ENCODE data around the gene RBM20.

RBM20 gene

DNA sequence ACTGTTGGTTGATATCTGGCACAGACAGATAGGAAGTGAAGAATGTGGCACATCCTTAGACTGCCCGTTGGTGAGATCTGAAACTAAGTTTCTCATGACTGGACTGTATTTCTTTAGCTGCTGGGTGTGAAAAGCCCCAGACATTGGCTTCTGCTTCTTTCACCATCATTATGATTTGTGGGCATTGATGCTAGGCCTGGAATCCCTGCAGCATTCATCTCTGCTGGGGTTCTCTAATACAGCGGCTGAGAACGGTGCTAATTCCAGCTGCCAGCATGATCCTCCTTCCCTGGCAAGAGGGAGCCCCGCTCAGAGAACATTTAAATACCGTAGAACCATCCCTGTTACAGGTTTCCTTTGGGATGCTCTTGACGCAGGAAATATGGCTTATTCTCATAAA, 26.2 kb downstream of the RBM20 start:
- Histone ChIP-seq H2BK5ac (ENCODE audit: low read length) (no peak overlapping the region), H3K56ac (ENCODE audit: low read length) (no peak overlapping the region), H2BK120ac (ENCODE audit: low read depth, low read length) (no peak overlapping the region), H2BK15ac (replicated peaks; ENCODE audit: low read depth) (no peak overlapping the region), H3K4ac (ENCODE audit: low read depth, low read length) (no peak overlapping the region), H3K36me3 (ENCODE audit: control insufficient read depth, insufficient read depth, low read length) (no peaks in the 10 kb centered on the region), H4K8ac (ENCODE audit: low read depth, low read length) (no peak overlapping the region), H3K4me1 (ENCODE audit: control insufficient read depth, low read depth, low read length) (peaks cover 3% of the 10 kb centered on the region), H3K79me2 (ENCODE audit: control insufficient read depth, insufficient read depth, low read length) (no peaks in the 10 kb centered on the region), H4K5ac (ENCODE audit: low read length) (no peak overlapping the region), H3K4me3 (ENCODE audit: low read length) (no peak overlapping the region), H3K79me1 (ENCODE audit: low read length) (no peaks in the 10 kb centered on the region), H2AK5ac (ENCODE audit: low read length) (no peak overlapping the region), H3K4me2 (ENCODE audit: low read length) (no peak overlapping the region), H3K27me3 (ENCODE audit: insufficient read depth, low read length, poor library complexity) (peaks cover 2% of the 10 kb centered on the region), H3K27ac (ENCODE audit: low read depth, low read length) (no peak overlapping the region), H3K18ac (ENCODE audit: low read length) (no peak overlapping the region), H3K23ac (ENCODE audit: low read length) (no peak overlapping the region), H3K9ac (ENCODE audit: low read length) (no peak overlapping the region)
- no CpG with 5 or more reads among the region's 6 CpGs for WGBS (ENCODE audit: extremely low coverage, insufficient coverage, low lambda C conversion rate)
- DNase-seq: no peak

- Histone ChIP-seq H4K8ac (ENCODE audit: low read depth, low read length) (no peak overlapping the region), H3K9ac (ENCODE audit: low read length) (peak overlapping the region; percentile 65), H3K23ac (ENCODE audit: low read length) (no peak overlapping the region), H3K4me2 (ENCODE audit: low read length) (peak overlapping the region; percentile 69), H3K4me1 (ENCODE audit: control insufficient read depth, low read depth, low read length) (peaks cover 1% of the 10 kb centered on the region), H3K79me1 (ENCODE audit: low read length) (no peaks in the 10 kb centered on the region), H3K18ac (ENCODE audit: low read length) (peak overlapping the region; percentile 46), H2BK120ac (ENCODE audit: low read depth, low read length) (no peak overlapping the region), H3K36me3 (ENCODE audit: control insufficient read depth, insufficient read depth, low read length) (no peaks in the 10 kb centered on the region), H3K27ac (ENCODE audit: low read depth, low read length) (no peak overlapping the region), H3K27me3 (ENCODE audit: insufficient read depth, low read length, poor library complexity) (peaks cover 2% of the 10 kb centered on the region), H3K4ac (ENCODE audit: low read depth, low read length) (no peak overlapping the region), H2AK5ac (ENCODE audit: low read length) (no peak overlapping the region), H2BK15ac (replicated peaks; ENCODE audit: low read depth) (no peak overlapping the region), H3K79me2 (ENCODE audit: control insufficient read depth, insufficient read depth, low read length) (no peaks in the 10 kb centered on the region), H3K4me3 (ENCODE audit: low read length) (peak overlapping the region; percentile 30), H4K5ac (ENCODE audit: low read length) (no peak overlapping the region), H2BK5ac (ENCODE audit: low read length) (no peak overlapping the region), H3K56ac (ENCODE audit: low read length) (peak overlapping the region; percentile 76)
- peak; percentile 90 for DNase-seq
- no CpG with 5 or more reads among the region's 47 CpGs for WGBS (ENCODE audit: extremely low coverage, insufficient coverage, low lambda C conversion rate)
Measured at GRCh38 chr10:110671788-110672579, 27.8 kb downstream of the RBM20 start.

DNA sequence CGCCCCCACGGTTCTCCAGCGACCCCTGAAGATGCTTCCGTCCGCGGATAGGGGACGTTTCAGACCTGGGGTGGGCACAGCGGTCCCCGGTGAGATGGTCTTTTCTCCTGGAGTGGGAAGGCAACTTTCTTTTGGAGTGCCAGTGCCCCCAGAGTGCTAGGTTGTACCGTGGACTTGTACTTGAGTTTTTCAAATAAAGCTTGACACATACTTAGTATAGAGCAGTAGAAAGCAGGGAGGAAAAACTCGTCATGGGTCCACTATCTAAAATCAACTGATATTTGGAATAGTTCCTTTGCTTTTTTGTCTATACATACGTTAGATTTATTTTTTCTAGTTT, 28.4 kb downstream of the RBM20 start:
- Histone ChIP-seq H3K9ac (ENCODE audit: low read length) (peak overlapping the region; percentile 65), H3K27ac (ENCODE audit: low read depth, low read length) (no peak overlapping the region)
- DNase-seq: no peak

DNA sequence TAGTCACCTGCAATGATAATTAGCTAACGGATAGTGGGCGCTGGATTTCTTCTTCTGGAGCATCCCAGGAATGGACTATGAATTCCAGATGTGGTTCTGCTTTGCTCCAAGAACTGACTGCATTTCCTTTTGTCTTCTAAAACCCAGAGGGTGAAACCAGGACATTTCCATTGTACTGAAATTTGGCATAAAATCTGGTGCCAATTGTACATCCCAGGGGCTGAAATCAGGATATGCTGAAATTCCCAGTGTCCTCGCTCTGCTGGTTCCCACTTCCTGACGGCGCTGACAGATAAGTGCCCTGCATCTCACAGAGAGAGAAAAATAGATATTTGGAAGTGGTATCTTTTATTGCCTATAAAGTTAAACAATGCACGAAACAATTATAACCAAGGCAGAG, 31.9 kb downstream of the RBM20 start:
- no peak overlapping the region for H3K4me3 ChIP-seq (ENCODE audit: low read length)
- H3K4me2 ChIP-seq (ENCODE audit: low read length): no peak overlapping the region
- no peak overlapping the region for H2BK120ac ChIP-seq (ENCODE audit: low read depth, low read length)
- H2AK5ac ChIP-seq (ENCODE audit: low read length): no peak overlapping the region
- WGBS (ENCODE audit: extremely low coverage, insufficient coverage, low lambda C conversion rate): no CpG with 5 or more reads among the region's 6 CpGs
- no peak overlapping the region for H3K23ac ChIP-seq (ENCODE audit: low read length)
- H3K56ac ChIP-seq (ENCODE audit: low read length): no peak overlapping the region
- no peaks in the 10 kb centered on the region for H3K79me1 ChIP-seq (ENCODE audit: low read length)
- H3K9ac ChIP-seq (ENCODE audit: low read length): no peak overlapping the region
- H4K5ac ChIP-seq (ENCODE audit: low read length): no peak overlapping the region
- H3K18ac ChIP-seq (ENCODE audit: low read length): no peak overlapping the region
- H2BK5ac ChIP-seq (ENCODE audit: low read length): no peak overlapping the region
- no peak overlapping the region for H2BK15ac ChIP-seq (replicated peaks; ENCODE audit: low read depth)
- peaks cover 2% of the 10 kb centered on the region for H3K27me3 ChIP-seq (ENCODE audit: insufficient read depth, low read length, poor library complexity)
- no peak overlapping the region for H3K27ac ChIP-seq (ENCODE audit: low read depth, low read length)
- no peak for DNase-seq
- no peaks in the 10 kb centered on the region for H3K4me1 ChIP-seq (ENCODE audit: control insufficient read depth, low read depth, low read length)
- H3K4ac ChIP-seq (ENCODE audit: low read depth, low read length): no peak overlapping the region
- H4K8ac ChIP-seq (ENCODE audit: low read depth, low read length): no peak overlapping the region
- no peaks in the 10 kb centered on the region for H3K79me2 ChIP-seq (ENCODE audit: control insufficient read depth, insufficient read depth, low read length)
- H3K36me3 ChIP-seq (ENCODE audit: control insufficient read depth, insufficient read depth, low read length): no peaks in the 10 kb centered on the region

More for the DNA sequence above, 28.4 kb downstream of the RBM20 start:
- H3K79me2 ChIP-seq (ENCODE audit: control insufficient read depth, insufficient read depth, low read length): no peaks in the 10 kb centered on the region
- no peaks in the 10 kb centered on the region for H3K4me1 ChIP-seq (ENCODE audit: control insufficient read depth, low read depth, low read length)
- no CpG with 5 or more reads among the region's 12 CpGs for WGBS (ENCODE audit: extremely low coverage, insufficient coverage, low lambda C conversion rate)
- no peaks in the 10 kb centered on the region for H3K36me3 ChIP-seq (ENCODE audit: control insufficient read depth, insufficient read depth, low read length)
- peak overlapping the region; percentile 69 for H3K4me2 ChIP-seq (ENCODE audit: low read length)
- H3K56ac ChIP-seq (ENCODE audit: low read length): peak overlapping the region; percentile 76
- H4K8ac ChIP-seq (ENCODE audit: low read depth, low read length): no peak overlapping the region
- H3K18ac ChIP-seq (ENCODE audit: low read length): peak overlapping the region; percentile 33
- H3K23ac ChIP-seq (ENCODE audit: low read length): no peak overlapping the region
- H2BK15ac ChIP-seq (replicated peaks; ENCODE audit: low read depth): no peak overlapping the region
- H4K5ac ChIP-seq (ENCODE audit: low read length): no peak overlapping the region
- no peak overlapping the region for H2BK120ac ChIP-seq (ENCODE audit: low read depth, low read length)
- no peak overlapping the region for H2BK5ac ChIP-seq (ENCODE audit: low read length)
- H3K4ac ChIP-seq (ENCODE audit: low read depth, low read length): no peak overlapping the region
- H3K27me3 ChIP-seq (ENCODE audit: insufficient read depth, low read length, poor library complexity): peaks cover 2% of the 10 kb centered on the region
- no peaks in the 10 kb centered on the region for H3K79me1 ChIP-seq (ENCODE audit: low read length)
- H2AK5ac ChIP-seq (ENCODE audit: low read length): no peak overlapping the region
- H3K4me3 ChIP-seq (ENCODE audit: low read length): peak overlapping the region; percentile 30

- Histone ChIP-seq H3K27me3 (ENCODE audit: insufficient read depth, low read length, poor library complexity) (no peaks in the 10 kb centered on the region), H3K27ac (ENCODE audit: low read depth, low read length) (no peak overlapping the region), H3K4ac (ENCODE audit: low read depth, low read length) (no peak overlapping the region), H2AK5ac (ENCODE audit: low read length) (no peak overlapping the region), H3K4me3 (ENCODE audit: low read length) (no peak overlapping the region), H4K5ac (ENCODE audit: low read length) (no peak overlapping the region), H4K8ac (ENCODE audit: low read depth, low read length) (no peak overlapping the region), H3K4me2 (ENCODE audit: low read length) (no peak overlapping the region), H3K79me2 (ENCODE audit: control insufficient read depth, insufficient read depth, low read length) (no peaks in the 10 kb centered on the region), H3K4me1 (ENCODE audit: control insufficient read depth, low read depth, low read length) (no peaks in the 10 kb centered on the region), H3K56ac (ENCODE audit: low read length) (no peak overlapping the region), H2BK5ac (ENCODE audit: low read length) (no peak overlapping the region), H3K23ac (ENCODE audit: low read length) (no peak overlapping the region), H3K9ac (ENCODE audit: low read length) (no peak overlapping the region), H2BK120ac (ENCODE audit: low read depth, low read length) (no peak overlapping the region), H2BK15ac (replicated peaks; ENCODE audit: low read depth) (no peak overlapping the region), H3K18ac (ENCODE audit: low read length) (no peak overlapping the region), H3K36me3 (ENCODE audit: control insufficient read depth, insufficient read depth, low read length) (no peaks in the 10 kb centered on the region), H3K79me1 (ENCODE audit: low read length) (no peaks in the 10 kb centered on the region)
- no peak for DNase-seq
- no CpG with 5 or more reads among the region's 13 CpGs for WGBS (ENCODE audit: extremely low coverage, insufficient coverage, low lambda C conversion rate)
Measured at GRCh38 chr10:110679486-110680272, 35.5 kb downstream of the RBM20 start.
